Measurements from ENCODE around the gene FLACC1. TPM values are rescaled to one million over a fixed set of nuclear protein-coding genes. Genes with fewer than 3 reads are reported as not detected.
"Not testable (repeated sequence)": the region's sequence is repeated elsewhere in the genome, so short reads cannot be mapped to it uniquely, and the experiment has no call there.

The FLACC1 gene
- total and polyA plus RNA-seq, 7 experiments from 2014 or later: 3.1 to 9.5 (median 6.2) TPM

GRCh38 chr2:201242571-201243277 lies 114.4 kb downstream of the FLACC1 start:
- intact Hi-C loops (cut with micrococcal nuclease): loop anchor here (1.0 kb wide), 1 partner anchor 10 kb away; no protein-coding TSS in a partner anchor
- no peak overlapping the region for H3K4me3 Mint-ChIP-seq

DNA sequence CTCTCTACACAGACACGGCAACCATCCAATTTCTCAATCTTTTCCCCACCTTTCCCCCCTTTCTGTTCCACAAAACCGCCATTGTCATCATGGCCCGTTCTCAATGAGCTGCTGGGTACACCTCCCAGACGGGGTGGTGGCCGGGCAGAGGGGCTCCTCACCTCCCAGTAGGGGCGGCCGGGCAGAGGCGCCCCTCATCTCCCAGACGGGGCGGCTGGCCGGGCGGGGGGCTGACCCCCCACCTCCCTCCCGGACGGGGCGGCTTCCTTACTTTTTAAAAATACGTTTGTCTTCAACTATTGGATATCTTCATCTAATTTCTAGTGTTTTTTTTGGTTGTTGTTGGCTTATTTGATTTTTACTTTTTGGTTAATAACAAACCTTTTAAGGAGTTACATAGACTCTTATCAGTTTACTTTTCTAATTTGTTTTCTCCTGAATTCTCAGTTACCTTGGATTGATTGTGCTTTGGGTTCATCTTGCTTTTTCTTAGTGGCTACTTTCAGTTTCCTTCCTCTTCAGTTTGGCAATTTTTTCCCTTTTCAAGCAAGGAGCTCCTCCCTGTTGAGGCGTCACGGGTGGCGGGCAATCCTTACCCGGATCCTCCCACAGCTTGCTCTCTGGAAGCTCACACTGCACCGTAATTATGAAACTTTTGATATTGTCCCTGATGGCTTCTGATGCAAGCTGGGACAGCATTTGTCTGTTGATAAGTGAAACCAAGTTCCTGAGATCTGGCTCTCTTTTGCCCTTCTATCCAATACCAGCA lies 117.8 kb downstream of the FLACC1 start:
- POLR2A ChIA-PET: interaction anchor here (0.7 to 0.8 kb wide), 2 partner anchors 21 to 25 kb away, joined by 3 to 4 read pairs; partner anchors contain the start of gene CASP8
- intact Hi-C loops (cut with micrococcal nuclease): loop anchor here (5.0 to 10.0 kb wide), 4 partner anchors 33 to 1675 kb away; partner anchors contain the start of genes CARF (in 1 of the 2), FZD7 (in 1 of the 2) and WDR12 (in 1 of the 2)
- ATAC-seq: peak; percentile 48
- not testable (repeated sequence) for DNase-seq; H3K27me3 Mint-ChIP-seq; H3K9me3 ChIP-seq (ENCODE audit: control insufficient read depth in 2 of 3, low read length in 3 of 3); H3K27me3 ChIP-seq (ENCODE audit: control insufficient read depth in 2 of 2, insufficient read depth in 2 of 2, low read length in 2 of 2); H3K4me3 ChIP-seq (ENCODE audit: low read length); H3K27ac ChIP-seq (ENCODE audit: low read depth, low read length)
- Histone ChIP-seq H3K36me3 (ENCODE audit: control insufficient read depth in 2 of 3, insufficient read depth in 3 of 3, low read length in 3 of 3) (peaks cover 0 to 12% (median 0%) of the 10 kb centered on the region in 3 experiments), H3K4me1 (ENCODE audit: control insufficient read depth in 2 of 2, insufficient read depth in 2 of 2, low read length in 2 of 2) (peaks cover 17 to 24% of the 10 kb centered on the region in 2 donors)
- peak overlapping the region in 8 of 10 donors; percentile 17 to 50 (median 44) for H3K4me3 Mint-ChIP-seq
- H3K4me1 Mint-ChIP-seq: peaks cover 42 to 87% (median 66%) of the 10 kb centered on the region in 7 donors
- peaks cover 0 to 22% (median 6%) of the 10 kb centered on the region in 11 donors for H3K9me3 Mint-ChIP-seq
- H3K27ac Mint-ChIP-seq: peak overlapping the region in 8 of 9 donors; percentile 65 to 95 (median 85)
- H3K36me3 Mint-ChIP-seq: peaks cover 19 to 53% (median 43%) of the 10 kb centered on the region in 5 donors
- CTCF ChIA-PET: interaction anchor here (0.7 kb wide), 1 partner anchor 151 kb away, joined by 4 read pairs; no protein-coding TSS in a partner anchor

More at GRCh38 chr2:201242571-201243277, 114.4 kb downstream of the FLACC1 start:
- peak overlapping the region in 8 of 9 donors; percentile 34 to 95 (median 77) for H3K27ac Mint-ChIP-seq
- no peaks in the 10 kb centered on the region for H3K27me3 ChIP-seq (ENCODE audit: control insufficient read depth in 2 of 2, insufficient read depth in 2 of 2, low read length in 2 of 2)
- H3K4me1 ChIP-seq (ENCODE audit: control insufficient read depth in 2 of 2, insufficient read depth in 2 of 2, low read length in 2 of 2): peaks cover 3 to 6% of the 10 kb centered on the region in 2 donors
- no peak for DNase-seq
- peaks cover 19 to 56% (median 37%) of the 10 kb centered on the region in 5 donors for H3K36me3 Mint-ChIP-seq
- peaks cover 39 to 90% (median 71%) of the 10 kb centered on the region in 7 donors for H3K4me1 Mint-ChIP-seq
- H3K36me3 ChIP-seq (ENCODE audit: control insufficient read depth in 2 of 3, insufficient read depth in 3 of 3, low read length in 3 of 3): peaks cover 0 to 12% (median 0%) of the 10 kb centered on the region in 3 experiments
- CTCF ChIA-PET: interaction anchor here (0.6 to 1.6 kb wide), 2 partner anchors 11 to 249 kb away, joined by 3 to 4 read pairs; no protein-coding TSS in a partner anchor
- no peaks in the 10 kb centered on the region for H3K9me3 ChIP-seq (ENCODE audit: control insufficient read depth in 2 of 3, low read length in 3 of 3)
- POLR2A ChIA-PET: interaction anchor here (1.0 to 1.4 kb wide), 5 partner anchors 9 to 20 kb away, joined by 3 to 7 read pairs (median 6); no protein-coding TSS in a partner anchor
- no peaks in the 10 kb centered on the region for H3K27me3 Mint-ChIP-seq
- ATAC-seq: peak; percentile 24
- H3K27ac ChIP-seq (ENCODE audit: low read depth, low read length): no peak overlapping the region
- no peak overlapping the region for H3K4me3 ChIP-seq (ENCODE audit: low read length)
- peaks cover 0 to 21% (median 6%) of the 10 kb centered on the region in 11 donors for H3K9me3 Mint-ChIP-seq

Other genes with a start within 250 kb of the FLACC1 start
- 100 to 1,000 TPM; 168 to 253 (median 185) TPM for gene CFLAR, start 241.2 kb downstream of the FLACC1 start, total RNA-seq
- gene CFLAR, start 241.2 kb downstream of the FLACC1 start, polyA plus RNA-seq: 10 to 100 TPM; 63.9 to 95.7 TPM
- gene CASP10, start 174.2 kb downstream of the FLACC1 start, total RNA-seq: 10 to 100 TPM; 29.0 to 49.8 (median 42.9) TPM
- 10 to 100 TPM; 15.9 to 18.9 TPM for gene CASP10, start 174.2 kb downstream of the FLACC1 start, polyA plus RNA-seq
- 100 to 1,000 TPM in 3 of 5 experiments, 10 to 100 TPM in 2; 84.9 to 159 (median 150) TPM for gene CASP8, start 96.8 kb downstream of the FLACC1 start, total RNA-seq
- gene CASP8, start 96.8 kb downstream of the FLACC1 start, polyA plus RNA-seq: 10 to 100 TPM; 38.9 to 78.1 TPM
- 10 to 100 TPM; 27.8 to 47.6 (median 35.2) TPM for gene TRAK2, start 94.1 kb upstream of the FLACC1 start, total RNA-seq
- 10 to 100 TPM; 27.2 to 30.7 TPM for gene TRAK2, start 94.1 kb upstream of the FLACC1 start, polyA plus RNA-seq
- gene STRADB, start 94.4 kb upstream of the FLACC1 start, total RNA-seq: 10 to 100 TPM; 11.9 to 18.4 (median 16.1) TPM
- 10 to 100 TPM; 31.5 to 41.4 TPM for gene STRADB, start 94.4 kb upstream of the FLACC1 start, polyA plus RNA-seq